Stomach (tissue), 9 donors: ENCODE measurements around the gene SYNPO. TPM values are rescaled to one million over a fixed set of nuclear protein-coding genes. Genes with fewer than 3 reads are reported as not detected.

Experiments used
- DNase-seq, 2 donors: peaks; one replicate each; pipeline versions ENCODE4 v3.0.0 to v3.0.0-alpha.2; 2013 to 2019
- H3K27ac ChIP-seq, 5 donors: fragments of 200-600 bp in 4 of 5; sonication (generic) in 4 of 5; one replicate each; pipeline ENCODE4 v1.5.1; 2013 to 2019; ENCODE audit warnings: mild to moderate bottlenecking in 1 of 5, moderate library complexity in 1 of 5
- H3K27me3 ChIP-seq, 3 donors: fragments of 200-600 bp; sonication (generic); one replicate each; pipeline ENCODE4 v1.5.1; 2017 to 2019; ENCODE audit warnings: mixed run types in 1 of 3
- H3K36me3 ChIP-seq, 4 donors: fragments of 200-600 bp; sonication (generic); 1 replicate in 3 of 4; 2 replicates in 1 of 4; pipeline ENCODE4 v1.5.1; 2016 to 2019
- H3K4me1 ChIP-seq, 4 donors: fragments of 200-600 bp; sonication (generic); one replicate each; pipeline ENCODE4 v1.5.1; 2016 to 2019
- H3K4me3 ChIP-seq, 4 donors: fragments of 200-600 bp; sonication (generic) in 3 of 4; one replicate each; pipeline ENCODE4 v1.5.1; 2016 to 2019; ENCODE audit warnings: mild to moderate bottlenecking in 1 of 4
- H3K9me3 ChIP-seq, 4 donors: fragments of 200-600 bp; sonication (generic); one replicate each; pipeline ENCODE4 v1.5.1; 2016 to 2019
- EP300 ChIP-seq: sonication (generic); formaldehyde crosslinking; IDR thresholded peaks from one replicate; pipeline ENCODE4 v1.6.1; 2017; ENCODE audit warnings: antibody characterized with exemption
- POLR2A ChIP-seq, 4 donors: fragments of 450-650 bp; IDR thresholded peaks; one replicate each; pipeline ENCODE4 v1.6.1; 2016; ENCODE audit warnings: antibody characterized with exemption in 4 of 4, control low read depth in 2 of 4, mild to moderate bottlenecking in 1 of 4, moderate library complexity in 1 of 4
- POLR2AphosphoS5 ChIP-seq, 3 donors: sonication (generic); formaldehyde crosslinking; IDR thresholded peaks; one replicate each; pipeline ENCODE4 v1.6.1; 2016; ENCODE audit warnings: antibody characterized with exemption in 3 of 3
- WGBS, 5 donors: extraction: QIAGEN DNeasy Blood & Tissue Kit in 3 of 5; methylation state at CpG; one replicate each; pipeline versions ENCODE4 v1.1.5 to v1.1.7; 2013 to 2018; 5-methylcytosine and 5-hydroxymethylcytosine counted together
- intact Hi-C: fragments of 100-400 bp; cut with DNase I; formaldehyde crosslinking; loops from one replicate; pipeline ENCODE4 v1.15.1; 2023; ENCODE audit warnings: low total_unique reads
- polyA plus RNA-seq, 3 donors: library from polyadenylated mRNA; stranded (reverse); fragments of 200-250 nt; gene quantifications; one replicate each; pipeline ENCODE4 v1.2.3, GENCODE V29; 2013
- total RNA-seq, 5 donors: library from RNA; depleted of rRNA; stranded (reverse); fragments of >200 nt; gene quantifications; one replicate each; pipeline versions ENCODE4 v1.1.0 to v1.2.3, GENCODE V29; 2014 to 2016
- TF ChIP-seq, protein P1 (sequence below), 7 experiments: fragments of 450-650 bp in 4 of 7; fragments of 200-600 bp in 3 of 7; sonication (generic) in 3 of 7; IDR thresholded peaks; one replicate each; pipeline ENCODE4 v1.5.1; 2016 to 2019; ENCODE audit warnings: antibody characterized with exemption in 7 of 7, control low read depth in 2 of 7, mild to moderate bottlenecking in 1 of 7
- donor health status: healthy with polysubstance abuse.
- donor health status: Bipolar disorder and iron deficiency.
- donor health status: healthy.

SYNPO gene
- total and polyA plus RNA-seq, 8 donors: 3.7 to 52.7 (median 21.7) TPM

DNA sequence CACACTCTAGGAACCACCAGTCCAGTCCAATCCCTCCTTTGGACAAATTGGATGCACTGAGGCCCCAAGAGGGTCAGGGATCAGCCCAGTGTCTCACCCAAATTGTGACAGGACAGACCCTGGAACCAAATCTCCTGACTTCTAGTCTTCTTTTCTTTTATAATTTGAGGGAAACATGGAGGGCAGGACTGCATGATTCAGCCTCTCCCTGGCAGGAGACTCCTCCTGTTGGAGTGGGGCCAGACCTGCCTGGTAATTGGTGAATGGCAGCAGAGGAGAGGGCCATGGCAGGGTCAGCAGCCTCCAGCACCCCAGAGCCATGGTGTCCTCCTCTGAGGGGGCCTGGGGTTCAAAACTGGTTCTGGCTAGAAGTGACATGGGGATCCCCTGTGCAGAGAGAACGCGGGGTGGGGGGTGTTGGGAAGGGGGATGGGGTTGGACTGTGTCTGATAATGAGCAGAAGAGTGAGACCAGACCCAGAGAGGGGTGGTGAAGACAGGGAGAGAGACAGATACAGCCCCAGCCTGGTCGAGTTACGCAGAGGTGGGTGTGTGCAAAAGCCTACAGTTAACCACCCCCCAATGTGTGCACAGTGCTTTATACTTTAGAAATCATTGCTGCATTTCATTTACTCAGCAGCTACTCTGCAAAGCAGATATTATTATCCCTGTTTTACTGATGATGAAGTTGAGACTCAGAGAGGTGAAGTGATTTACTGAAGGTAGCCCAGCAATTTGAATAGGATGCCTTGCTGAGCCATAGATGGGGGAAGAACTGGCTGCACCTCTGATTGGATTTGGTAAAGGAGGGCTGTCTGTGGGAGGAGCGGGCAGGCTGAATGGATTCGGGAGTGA lies 3.8 kb upstream of the SYNPO start:
- intact Hi-C loops: no loop called here
- no peaks in the 10 kb centered on the region for H3K9me3 ChIP-seq
- H3K36me3 ChIP-seq: no peaks in the 10 kb centered on the region
- H3K27me3 ChIP-seq: no peaks in the 10 kb centered on the region
- peak in 1 of 3 donors; percentile 27 for TF ChIP-seq POLR2AphosphoS5 (IDR thresholded peaks at IDR 0.05)
- TF ChIP-seq, protein P1, sequence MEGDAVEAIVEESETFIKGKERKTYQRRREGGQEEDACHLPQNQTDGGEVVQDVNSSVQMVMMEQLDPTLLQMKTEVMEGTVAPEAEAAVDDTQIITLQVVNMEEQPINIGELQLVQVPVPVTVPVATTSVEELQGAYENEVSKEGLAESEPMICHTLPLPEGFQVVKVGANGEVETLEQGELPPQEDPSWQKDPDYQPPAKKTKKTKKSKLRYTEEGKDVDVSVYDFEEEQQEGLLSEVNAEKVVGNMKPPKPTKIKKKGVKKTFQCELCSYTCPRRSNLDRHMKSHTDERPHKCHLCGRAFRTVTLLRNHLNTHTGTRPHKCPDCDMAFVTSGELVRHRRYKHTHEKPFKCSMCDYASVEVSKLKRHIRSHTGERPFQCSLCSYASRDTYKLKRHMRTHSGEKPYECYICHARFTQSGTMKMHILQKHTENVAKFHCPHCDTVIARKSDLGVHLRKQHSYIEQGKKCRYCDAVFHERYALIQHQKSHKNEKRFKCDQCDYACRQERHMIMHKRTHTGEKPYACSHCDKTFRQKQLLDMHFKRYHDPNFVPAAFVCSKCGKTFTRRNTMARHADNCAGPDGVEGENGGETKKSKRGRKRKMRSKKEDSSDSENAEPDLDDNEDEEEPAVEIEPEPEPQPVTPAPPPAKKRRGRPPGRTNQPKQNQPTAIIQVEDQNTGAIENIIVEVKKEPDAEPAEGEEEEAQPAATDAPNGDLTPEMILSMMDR (IDR thresholded peaks at IDR 0.05): no peak
- no peak for TF ChIP-seq EP300
- no peak for TF ChIP-seq POLR2A (IDR thresholded peaks at IDR 0.05)
- 59 to 71% (median 67%) methylated on average over 6 of the region's 6 CpGs for WGBS, 5 donors
- H3K4me3 ChIP-seq: no peak overlapping the region
- DNase-seq: peak; percentile 79 to 86
- H3K4me1 ChIP-seq: peaks cover 53 to 90% (median 75%) of the 10 kb centered on the region in 4 donors
- peak overlapping the region; percentile 48 to 90 (median 86) for H3K27ac ChIP-seq

DNA sequence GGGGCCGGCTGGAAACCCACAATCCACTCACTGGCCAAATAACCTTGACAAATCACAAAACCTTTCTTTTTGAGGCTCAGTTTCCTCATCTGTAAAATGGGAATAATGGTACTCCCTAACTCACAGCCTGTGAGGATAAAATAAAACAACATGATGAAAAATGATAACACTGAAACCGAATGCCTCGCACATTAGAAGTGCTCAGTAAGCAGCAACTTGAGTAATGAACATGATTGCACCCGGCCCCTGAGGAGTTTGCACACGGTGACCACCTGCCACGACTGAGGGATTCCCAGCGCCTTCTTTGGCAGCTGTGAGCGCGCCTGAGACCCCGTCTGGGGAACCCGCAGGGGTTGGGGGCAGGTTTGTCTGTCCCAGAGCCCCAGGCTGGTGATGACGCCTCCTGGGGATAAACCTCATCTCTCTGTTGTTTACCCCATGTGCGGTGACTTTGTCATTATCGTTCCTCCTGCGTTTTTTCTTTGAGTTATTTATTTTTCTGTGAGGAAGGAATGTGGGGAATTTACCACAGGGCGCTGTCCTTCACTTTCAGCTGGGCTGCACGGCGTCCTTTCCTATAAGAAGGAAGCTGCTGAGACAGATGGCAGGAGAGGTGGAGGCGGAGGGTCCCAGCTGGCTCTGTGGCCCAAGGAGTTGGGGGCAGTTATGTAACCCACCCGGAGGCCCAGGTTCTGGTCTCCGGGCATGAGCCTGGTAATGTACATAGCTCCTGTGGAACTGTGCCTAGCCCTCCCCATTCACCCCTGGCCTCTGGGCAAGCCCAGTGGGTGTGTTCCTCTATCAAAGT lies 3.0 kb upstream of the SYNPO start:
- DNase-seq: peak; percentile 63 to 87
- no peaks in the 10 kb centered on the region for H3K36me3 ChIP-seq
- H3K9me3 ChIP-seq: no peaks in the 10 kb centered on the region
- H3K27me3 ChIP-seq: no peaks in the 10 kb centered on the region
- intact Hi-C loops: no loop called here
- peak in 1 of 3 donors; percentile 61 for TF ChIP-seq POLR2AphosphoS5 (IDR thresholded peaks at IDR 0.05)
- TF ChIP-seq, protein P1 (IDR thresholded peaks at IDR 0.05): no peak
- H3K4me3 ChIP-seq: no peak overlapping the region
- 14 to 29% (median 20%) methylated on average over 21 of the region's 21 CpGs for WGBS, 5 donors
- H3K4me1 ChIP-seq: peaks cover 62 to 91% (median 80%) of the 10 kb centered on the region in 4 donors
- H3K27ac ChIP-seq: peak overlapping the region; percentile 71 to 90 (median 86)

DNA sequence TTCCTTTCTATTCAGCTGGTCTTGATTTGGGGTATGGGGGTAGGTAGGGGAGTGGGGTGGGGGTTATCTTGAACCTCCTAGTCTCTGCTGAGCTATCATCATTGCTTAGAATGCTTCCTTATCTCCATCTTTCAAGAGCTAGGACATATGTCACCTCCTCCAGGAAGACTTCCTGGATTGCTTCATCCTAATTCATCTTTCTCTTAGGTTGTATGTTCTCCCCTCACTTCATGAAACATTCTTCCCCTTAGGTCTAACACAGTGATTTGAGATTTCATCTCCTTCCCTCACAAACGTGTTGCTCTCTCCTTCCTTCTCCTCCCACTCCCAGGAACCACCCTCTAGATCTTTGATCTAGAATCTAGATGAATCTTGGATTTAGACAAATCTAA lies 2.4 kb upstream of the SYNPO start:
- TF ChIP-seq POLR2A (IDR thresholded peaks at IDR 0.05) (no peak), POLR2AphosphoS5 (IDR thresholded peaks at IDR 0.05) (no peak), EP300 (no peak)
- TF ChIP-seq, protein P1 (IDR thresholded peaks at IDR 0.05): no peak
- 24 to 35% (median 30%) methylated on average over 1 of the region's 1 CpG for WGBS, 5 donors
- Histone ChIP-seq H3K27me3 (no peaks in the 10 kb centered on the region), H3K4me3 (no peak overlapping the region), H3K9me3 (no peaks in the 10 kb centered on the region), H3K27ac (peak overlapping the region; percentile 71 to 90 (median 86)), H3K4me1 (peaks cover 68 to 91% (median 83%) of the 10 kb centered on the region in 4 donors), H3K36me3 (no peaks in the 10 kb centered on the region)
- intact Hi-C loops: no loop called here
- DNase-seq: no peak

DNA sequence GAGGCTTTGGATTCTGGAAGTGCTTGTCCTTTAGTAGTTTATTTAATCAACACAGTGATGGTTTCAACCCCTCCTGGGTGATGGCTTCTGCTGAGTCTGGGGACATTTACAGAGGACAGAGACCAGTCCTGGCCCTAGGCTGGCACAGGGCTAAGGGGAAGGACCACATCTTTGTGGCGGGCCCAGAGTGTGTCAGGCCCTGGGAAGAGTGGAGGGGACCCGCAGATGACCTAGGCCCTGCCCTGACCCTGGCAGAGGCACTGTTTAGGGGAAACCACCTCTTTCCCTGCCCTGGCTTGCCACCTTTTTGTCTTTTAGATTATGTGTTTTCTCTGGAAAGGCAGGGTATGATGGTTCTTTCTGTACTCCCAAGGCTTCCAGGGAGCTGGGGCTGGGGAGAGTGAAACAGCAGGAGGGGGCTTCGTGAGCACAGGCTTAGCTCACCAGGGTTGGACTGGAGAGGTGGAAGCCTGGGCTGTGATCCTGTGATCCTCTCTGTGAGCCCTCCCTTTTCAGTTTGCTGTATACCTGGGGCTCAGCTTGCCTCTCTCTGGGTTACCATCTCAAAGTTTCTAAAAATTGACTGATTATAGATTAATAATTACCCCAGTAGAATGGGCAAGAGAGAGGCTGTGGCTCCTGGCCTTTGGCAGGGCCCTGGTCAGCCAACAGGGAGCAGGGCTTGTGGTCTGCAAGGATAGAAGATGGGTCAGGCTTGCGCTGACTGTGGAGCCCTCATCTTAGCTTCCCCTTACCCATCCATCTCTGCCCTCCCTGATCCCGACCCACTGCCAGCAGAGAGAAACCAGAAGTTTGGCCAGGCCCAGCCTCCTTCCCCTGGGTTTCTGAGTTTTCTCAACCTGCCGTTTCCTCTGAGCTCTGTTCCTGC lies 1.7 kb upstream of the SYNPO start:
- Histone ChIP-seq H3K36me3 (no peaks in the 10 kb centered on the region), H3K4me3 (no peak overlapping the region), H3K27ac (peak overlapping the region; percentile 43 to 90 (median 86)), H3K27me3 (no peaks in the 10 kb centered on the region), H3K4me1 (peaks cover 75 to 92% (median 88%) of the 10 kb centered on the region in 4 donors), H3K9me3 (no peaks in the 10 kb centered on the region)
- DNase-seq: no peak
- TF ChIP-seq POLR2AphosphoS5 (IDR thresholded peaks at IDR 0.05) (no peak), POLR2A (IDR thresholded peaks at IDR 0.05) (no peak), EP300 (no peak)
- TF ChIP-seq, protein P1 (IDR thresholded peaks at IDR 0.05): no peak
- intact Hi-C loops: no loop called here
- 56 to 64% (median 63%) methylated on average over 6 of the region's 6 CpGs for WGBS, 5 donors
